GM12892 (cell line): ENCODE results near the gene OLFML2B.

ENCODE experiments used
- DNase-seq: peaks from one replicate; pipeline ENCODE4 v3.0.0; 2011; ENCODE audit not compliant: insufficient read length
- FAIRE-seq: peaks from 2 replicates; lab custom pipeline; 2011; peaks lifted over from hg19 to GRCh38; lab: Jason Lieb, UNC
- POLR2A ChIP-seq: IDR thresholded peaks from 2 replicates; pipeline ENCODE4 v1.6.1; 2011; ENCODE audit warnings: low read depth, low read length, control low read depth
- POLR2AphosphoS5 ChIP-seq: IDR thresholded peaks from 2 replicates; pipeline ENCODE4 v1.6.1; 2011; ENCODE audit warnings: low read depth, low read length, control low read depth
- TAF1 ChIP-seq: IDR thresholded peaks from 2 replicates; pipeline ENCODE4 v1.6.1; 2011; ENCODE audit warnings: low read depth, mild to moderate bottlenecking, control low read depth, low read length, borderline replicate concordance

The OLFML2B gene

DNA sequence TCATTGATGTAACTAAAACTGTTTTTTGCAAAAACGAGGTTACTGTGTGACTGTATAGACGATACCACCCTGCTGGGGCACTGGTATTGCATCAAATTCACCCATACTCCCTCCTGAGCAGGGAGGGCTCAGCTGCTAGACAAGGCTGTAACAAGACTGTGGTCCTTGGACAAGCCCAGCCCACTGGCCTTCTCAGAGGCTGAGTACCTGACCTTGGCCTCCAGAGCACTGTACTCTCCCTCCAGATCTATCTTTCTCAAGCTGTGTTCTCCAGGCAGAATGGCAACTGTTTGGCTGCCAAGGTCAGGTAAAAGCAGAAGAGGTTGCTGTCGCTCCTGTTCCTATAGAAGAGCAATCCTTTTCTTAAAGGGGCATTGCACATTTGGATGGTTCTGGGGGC is 8.5 kb downstream of the OLFML2B start:
- DNase-seq (no peak), FAIRE-seq (no peak)
- TF ChIP-seq POLR2AphosphoS5 (no peak), POLR2A (no peak), TAF1 (no peak)

DNA sequence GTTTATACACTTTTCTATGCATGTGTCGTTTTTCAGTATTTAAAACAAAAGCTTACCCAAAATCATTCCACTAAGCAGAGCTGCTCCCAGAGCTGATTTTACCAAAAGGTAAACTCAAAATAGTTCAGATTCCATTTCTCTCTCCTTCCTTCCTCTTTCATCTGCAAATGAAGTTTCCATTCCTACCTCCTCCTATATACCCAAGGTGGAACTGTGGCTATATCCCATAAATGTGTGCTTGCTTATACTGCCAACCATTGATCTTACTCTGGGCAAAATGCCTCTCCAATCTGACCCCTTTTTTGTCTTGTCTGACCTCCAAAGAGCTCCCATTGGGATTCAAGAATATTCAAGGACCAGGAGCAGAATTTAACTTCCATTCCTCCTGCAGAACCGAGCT is 9.5 kb downstream of the OLFML2B start:
- DNase-seq (no peak), FAIRE-seq (no peak)
- TF ChIP-seq POLR2A (no peak), TAF1 (no peak), POLR2AphosphoS5 (no peak)

DNA sequence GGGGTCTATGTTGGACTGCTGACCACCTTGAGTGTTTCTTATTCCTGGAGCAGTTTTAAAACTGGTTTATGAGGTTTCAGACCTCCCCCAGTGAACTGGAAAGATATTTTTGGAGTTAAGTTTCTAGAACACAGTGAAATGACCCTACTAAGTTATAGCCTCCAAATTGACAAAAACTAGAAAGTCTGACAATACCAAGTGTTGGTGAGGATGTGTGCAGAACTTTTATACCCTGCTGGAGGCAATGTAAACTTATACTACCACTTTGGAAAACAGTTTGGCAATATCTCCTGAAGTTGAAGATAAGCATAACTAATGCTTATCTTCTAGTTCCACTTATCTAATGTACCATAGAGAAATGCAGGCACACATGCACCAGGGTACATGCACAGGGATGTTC is 10.4 kb downstream of the OLFML2B start:
- FAIRE-seq (no peak), DNase-seq (no peak)
- TF ChIP-seq POLR2AphosphoS5 (no peak), TAF1 (no peak), POLR2A (no peak)

DNA sequence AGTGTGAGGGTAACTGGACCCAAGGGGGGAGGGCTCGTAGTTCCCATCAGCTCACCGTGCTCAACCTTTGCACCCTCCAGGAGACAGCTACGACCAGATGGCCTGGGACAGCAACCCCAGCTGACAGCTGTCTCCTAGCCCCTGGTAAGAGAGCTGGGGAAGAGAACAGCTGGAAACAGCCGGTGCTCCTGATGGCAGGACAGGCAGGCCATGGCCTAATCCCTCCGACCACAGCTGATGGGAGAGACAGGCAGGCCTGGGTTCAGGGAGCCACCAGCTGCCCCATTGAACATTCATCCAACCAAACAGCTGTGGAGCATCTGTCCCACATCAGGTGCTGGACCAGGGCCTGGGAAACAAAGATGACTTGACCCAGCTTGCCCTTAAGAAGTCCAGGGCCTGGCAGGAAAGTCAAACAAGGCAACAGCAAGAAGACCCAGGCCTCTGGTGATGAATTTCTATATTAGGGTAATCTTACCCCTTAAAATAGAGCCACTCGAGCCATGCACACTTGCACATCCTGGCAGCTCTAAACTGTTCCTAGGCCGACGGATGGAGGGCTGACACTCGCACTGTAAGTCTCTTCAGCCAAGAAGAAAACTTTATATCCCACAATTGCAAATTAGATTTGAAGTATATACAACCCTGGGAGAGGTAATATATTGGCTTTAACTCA is 12.2 kb downstream of the OLFML2B start:
- no peak for DNase-seq
- TF ChIP-seq POLR2AphosphoS5 = no peak
- TF ChIP-seq TAF1 = no peak
- no peak for FAIRE-seq

DNA sequence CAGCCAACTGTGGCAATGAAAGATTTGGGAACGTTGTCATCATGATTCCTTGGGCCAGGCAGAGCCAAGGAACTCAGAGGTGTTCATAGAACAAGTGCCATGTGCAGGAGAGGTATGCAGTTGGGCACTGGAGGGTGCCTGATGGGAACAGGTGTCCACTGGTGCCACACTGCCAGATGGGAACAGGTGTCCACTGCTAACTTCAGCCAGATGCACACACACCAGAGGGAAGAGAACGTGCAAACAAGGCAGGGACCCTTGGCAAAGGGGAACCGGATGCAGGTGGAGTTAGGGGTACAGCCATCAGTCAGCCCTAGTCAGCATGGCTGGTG is 13.5 kb downstream of the OLFML2B start:
- DNase-seq = no peak
- TF ChIP-seq POLR2A (no peak), POLR2AphosphoS5 (no peak), TAF1 (no peak)
- FAIRE-seq = no peak

DNA sequence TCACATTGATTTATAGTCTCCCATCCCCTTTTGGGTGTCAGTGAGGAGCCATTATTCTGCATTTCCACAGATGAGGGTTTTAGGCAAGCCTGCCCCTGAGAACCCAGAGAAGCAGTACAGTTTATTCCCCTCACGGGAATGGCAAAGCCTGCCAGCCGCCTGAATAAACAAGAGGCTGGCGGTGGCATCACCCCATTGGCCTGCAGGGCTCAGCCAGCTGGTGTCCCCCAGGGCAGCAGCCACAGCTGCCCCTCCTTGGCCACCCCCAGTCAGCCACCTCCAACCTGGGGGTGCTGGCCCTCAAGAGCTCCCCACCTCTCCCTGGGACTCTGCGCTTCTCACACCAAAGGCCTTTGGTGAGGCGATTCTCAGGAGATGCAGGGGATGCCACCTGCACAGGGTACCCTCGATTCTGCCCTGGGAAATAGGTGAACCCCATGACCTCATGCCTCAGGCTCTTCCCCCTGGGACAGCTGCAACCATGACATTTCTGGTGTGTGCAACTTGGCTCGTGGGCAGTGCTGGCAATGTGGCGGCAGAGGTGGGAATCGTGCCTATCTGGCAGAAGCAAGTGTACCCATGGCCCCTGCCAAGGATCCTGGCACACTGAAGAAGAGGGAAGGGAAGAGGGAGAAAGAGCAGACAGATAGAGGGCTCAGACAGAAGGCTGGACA is 14.0 kb downstream of the OLFML2B start:
- no peak for TF ChIP-seq POLR2A
- no peak for TF ChIP-seq TAF1
- TF ChIP-seq POLR2AphosphoS5 = no peak
- FAIRE-seq (no peak), DNase-seq (no peak)

DNA sequence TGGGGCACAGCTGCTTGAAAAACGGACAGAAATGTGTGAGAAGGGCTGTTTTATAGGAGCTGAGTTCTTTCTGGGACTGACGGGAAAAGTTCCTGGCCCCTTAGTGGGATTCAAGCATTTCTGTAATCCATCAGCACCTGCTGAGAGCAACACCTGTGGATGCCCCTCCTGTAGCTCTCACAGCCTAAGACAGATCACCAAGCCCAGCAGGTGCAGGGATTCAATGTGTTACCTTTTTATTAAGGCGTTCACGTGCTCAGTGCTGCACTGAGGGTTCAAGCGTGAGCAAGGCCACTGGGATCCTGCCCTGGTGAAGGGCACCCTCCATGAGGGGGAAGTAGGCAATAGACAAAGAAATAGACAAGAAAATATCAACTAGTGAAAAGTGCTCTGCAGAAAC is 14.9 kb downstream of the OLFML2B start:
- TF ChIP-seq POLR2A (no peak), POLR2AphosphoS5 (no peak), TAF1 (no peak)
- no peak for DNase-seq
- FAIRE-seq = no peak

DNA sequence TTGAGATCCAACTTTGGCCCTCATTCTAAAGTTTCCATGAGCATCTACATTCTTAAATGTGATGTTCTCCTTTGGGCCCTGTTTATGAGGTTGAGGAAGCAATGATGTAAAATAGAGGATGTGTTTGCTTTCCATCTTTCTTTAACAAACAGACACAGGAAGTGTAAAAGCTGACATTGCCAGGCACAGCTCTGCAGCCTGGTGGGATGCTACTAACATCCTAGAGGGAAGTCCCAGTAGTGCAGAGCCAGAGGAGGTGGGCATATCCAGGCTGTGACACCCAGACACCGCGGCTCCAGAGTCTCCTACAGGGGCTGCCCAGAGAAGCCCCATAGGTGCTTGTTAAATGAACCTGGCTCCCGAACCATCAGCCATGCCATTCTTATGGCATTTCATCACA is 16.2 kb downstream of the OLFML2B start:
- TF ChIP-seq POLR2AphosphoS5 (no peak), TAF1 (no peak)

DNA sequence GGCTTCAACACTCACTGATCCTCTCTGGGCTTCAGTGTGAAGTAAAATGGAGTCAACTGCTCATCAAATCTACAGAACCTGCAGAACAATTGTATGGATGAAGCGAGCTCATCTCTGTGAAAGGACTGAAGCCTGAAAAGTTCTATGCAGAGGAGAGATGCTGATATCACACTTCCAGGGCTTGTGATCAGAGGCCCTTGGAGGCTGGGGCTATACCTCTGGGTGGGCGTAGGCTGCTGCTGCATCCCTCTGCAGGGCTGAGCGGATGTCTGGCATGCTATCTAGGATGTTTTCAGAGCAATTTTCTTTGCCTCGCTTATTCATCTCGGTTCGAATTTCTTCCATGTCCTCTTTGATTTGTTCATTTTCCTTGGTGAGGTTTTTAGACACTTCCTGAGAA is 17.6 kb downstream of the OLFML2B start:
- FAIRE-seq (no peak), DNase-seq (no peak)
- TF ChIP-seq POLR2AphosphoS5 = no peak
- no peak for TF ChIP-seq POLR2A
- no peak for TF ChIP-seq TAF1

More for the DNA sequence above, 16.2 kb downstream of the OLFML2B start:
- DNase-seq = no peak
- no peak for FAIRE-seq

DNA sequence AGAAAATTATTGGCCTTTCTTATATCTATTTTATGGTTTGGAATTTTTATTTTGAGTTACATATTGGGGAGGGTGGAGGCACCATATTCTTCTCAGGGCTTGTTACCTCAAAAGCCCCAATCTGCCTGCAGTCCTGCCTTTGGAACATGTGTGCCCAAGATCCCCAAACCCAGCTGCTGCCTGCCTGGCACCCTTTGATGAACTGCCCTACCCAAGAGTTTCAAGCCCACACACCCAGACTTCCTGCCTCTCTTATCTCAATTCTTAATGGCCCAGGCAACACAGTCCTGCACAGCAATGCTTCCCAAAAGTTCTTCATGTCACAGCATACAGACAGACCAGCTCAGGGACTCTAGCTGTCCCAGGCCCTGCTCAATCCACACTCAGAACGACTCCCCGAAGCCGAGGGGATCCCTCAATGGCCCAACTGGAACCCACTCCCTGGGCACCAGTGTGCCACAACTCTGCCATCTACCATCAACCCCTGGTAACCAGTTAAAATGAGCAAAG is 19.2 kb downstream of the OLFML2B start:
- DNase-seq (no peak), FAIRE-seq (no peak)

DNA sequence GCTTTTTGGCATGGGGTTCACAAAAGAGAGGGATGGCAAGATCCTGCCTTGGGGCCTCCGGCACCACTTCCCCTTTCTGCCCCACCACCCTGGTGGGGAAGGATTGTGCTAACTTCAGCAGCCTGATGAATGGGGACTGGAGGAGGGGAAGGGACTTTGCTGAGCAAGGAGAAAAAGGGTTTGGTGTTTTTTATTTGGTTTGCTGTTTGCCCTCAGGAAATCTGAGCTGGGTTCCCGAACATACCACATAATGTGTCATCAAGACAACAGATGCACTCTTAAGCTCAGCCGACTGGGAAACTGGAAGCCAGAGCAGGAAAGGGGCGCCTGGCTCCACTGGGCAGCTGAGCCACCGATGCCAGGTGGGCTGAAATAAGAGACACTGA is 19.8 kb downstream of the OLFML2B start:
- no peak for TF ChIP-seq POLR2A
- no peak for TF ChIP-seq POLR2AphosphoS5
- TF ChIP-seq TAF1 = no peak
- DNase-seq = no peak
- FAIRE-seq = no peak

More for the DNA sequence above, 19.2 kb downstream of the OLFML2B start:
- TF ChIP-seq TAF1 (no peak), POLR2AphosphoS5 (no peak), POLR2A (no peak)
